PFSK-1 (cell line): ENCODE measurements around the gene OR6X1.

Source experiments
- POLR2AphosphoS5 ChIP-seq: IDR thresholded peaks from 2 replicates; pipeline ENCODE4 v1.6.1; 2012; ENCODE audit warnings: low read depth, mild to moderate bottlenecking, control low read depth, low read length, moderate library complexity
- SIN3A ChIP-seq: IDR thresholded peaks from 2 replicates; pipeline ENCODE4 v1.6.1; 2012; ENCODE audit warnings: mild to moderate bottlenecking, low read length, moderate library complexity, borderline replicate concordance; ENCODE audit not compliant: insufficient read depth
- TAF1 ChIP-seq: IDR thresholded peaks from 2 replicates; pipeline ENCODE4 v1.6.1; 2012; ENCODE audit warnings: low read length, control low read depth, borderline replicate concordance; ENCODE audit not compliant: insufficient read depth

- no peak for TF ChIP-seq SIN3A
- no peak for TF ChIP-seq TAF1
- TF ChIP-seq POLR2AphosphoS5, result no peak
Observed at GRCh38 chr11:123755344-123755743, 1.0 kb upstream of the OR6X1 start.
